Retinal pigment epithelial cell (primary cell): ENCODE results near the gene RNF166.

Experiments
- DNase-seq: peaks from one replicate; pipeline ENCODE4 v3.0.0-alpha.2; 2010; ENCODE audit warnings: low read depth
- H3K4me3 ChIP-seq: 2 replicates; pipeline ENCODE4 v1.5.1; 2011; ENCODE audit warnings: mild to moderate bottlenecking, low read length, control low read depth, moderate library complexity
- CTCF ChIP-seq: conservative IDR thresholded peaks from 2 replicates; pipeline ENCODE4 v1.5.1; 2011; ENCODE audit warnings: low read depth, low read length, control low read depth, inconsistent platforms

Gene RNF166

GRCh38 chr16:88706229-88706964, at the start of gene RNF166, which contains the start of gene CTU2:
Gene RNF166, minus strand, starts transcription at chr16:88706408. Its CDS starts 83 bp downstream, at chr16:88706325.
Gene CTU2, plus strand, starts transcription at chr16:88706503. Its CDS starts 28 bp downstream, at chr16:88706531.
- DNase-seq = peak; percentile 52
- H3K4me3 ChIP-seq = peak within 1 kb of the TSS; percentile 92
- no peak for TF ChIP-seq CTCF

GRCh38 chr16:88754912-88755744, 48.9 kb upstream of the RNF166 start:
- H3K4me3 ChIP-seq = no peak overlapping the region
- peak; percentile 48 for TF ChIP-seq CTCF
- DNase-seq = no peak

- DNase-seq = no peak
- TF ChIP-seq CTCF = no peak
Measured at GRCh38 chr16:88754109-88754911, 48.1 kb upstream of the RNF166 start.

GRCh38 chr16:88753602-88754001, 47.4 kb upstream of the RNF166 start:
- no peak for DNase-seq
- no peak overlapping the region for H3K4me3 ChIP-seq
- no peak for TF ChIP-seq CTCF

More at GRCh38 chr16:88754109-88754911, 48.1 kb upstream of the RNF166 start:
- no peak overlapping the region for H3K4me3 ChIP-seq

GRCh38 chr16:88753191-88753590, 47.0 kb upstream of the RNF166 start:
- TF ChIP-seq CTCF = no peak
- H3K4me3 ChIP-seq = no peak overlapping the region

GRCh38 chr16:88752386-88753002, 46.3 kb upstream of the RNF166 start:
- H3K4me3 ChIP-seq = no peak overlapping the region
- DNase-seq = no peak
- TF ChIP-seq CTCF = no peak

More at GRCh38 chr16:88753191-88753590, 47.0 kb upstream of the RNF166 start:
- DNase-seq = no peak
